T-cell (primary cell): ENCODE results near the gene CBX2. TPM values are rescaled to one million over a fixed set of nuclear protein-coding genes. Genes with fewer than 3 reads are reported as not detected.

Experiments used
- ATAC-seq, 4 experiments: fragments of 200-7000 bp in 3 of 4; fragments of 150-1000 bp in 1 of 4; cut with Tn5 transposase; replicated peaks in 1 of 4; 1 replicate in 3 of 4; 2 replicates in 1 of 4; pipeline ENCODE4 v1.10.0; 2021; ENCODE audit warnings: moderate library complexity in 3 of 4, mild to moderate bottlenecking in 2 of 4, moderate number of reproducible peaks in 1 of 4
- CTCF ChIA-PET, 2 donors: fragments of 300-600 bp; sonication (Branson Sonifier 250); formaldehyde crosslinking; loops; one replicate each; lab custom pipeline; 2022; ENCODE audit warnings: antibody characterized with exemption in 2 of 2; lab: Charles Lee
- POLR2A ChIA-PET, 2 donors: fragments of 300-600 bp; sonication (Branson Sonifier 250); formaldehyde crosslinking; loops; one replicate each; lab custom pipeline; 2022; ENCODE audit warnings: antibody characterized with exemption in 2 of 2; lab: Charles Lee
- DNase-seq, 35 experiments: peaks; one replicate each; pipeline versions ENCODE4 v3.0.0 to v3.0.0-alpha.2; 2013 to 2023
- H3K27ac ChIP-seq: one replicate; pipeline ENCODE4 v1.5.1; 2013; ENCODE audit warnings: low read length
- H3K27me3 ChIP-seq, 2 experiments: replicated peaks in 1 of 2; 1 replicate in 1 of 2; 2 replicates in 1 of 2; pipeline versions ENCODE4 v1.6.1 to v1.7.0; 2013; ENCODE audit warnings: low read length in 1 of 2, mixed read lengths in 1 of 2; ENCODE audit not compliant: control insufficient read depth in 2 of 2, insufficient read depth in 2 of 2; ENCODE audit errors: extremely low read depth in 1 of 2
- H3K36me3 ChIP-seq, 2 donors: 1 replicate in 1 of 2; 2 replicates in 1 of 2; pipeline versions ENCODE4 v1.6.1 to v1.7.0; 2013; ENCODE audit warnings: low read length in 1 of 2; ENCODE audit not compliant: control insufficient read depth in 2 of 2, insufficient read depth in 1 of 2; ENCODE audit errors: extremely low read depth in 1 of 2
- H3K4me1 ChIP-seq, 2 experiments: 1 replicate in 1 of 2; 2 replicates in 1 of 2; pipeline versions ENCODE4 v1.6.1 to v1.7.0; 2013; ENCODE audit warnings: low read length in 2 of 2, mixed read lengths in 1 of 2; ENCODE audit not compliant: insufficient read depth in 2 of 2, control insufficient read depth in 1 of 2; ENCODE audit errors: extremely low read depth in 1 of 2
- H3K4me3 ChIP-seq, 2 donors: 1 replicate in 1 of 2; 2 replicates in 1 of 2; pipeline versions ENCODE4 v1.5.1 to v1.7.0; 2013; ENCODE audit warnings: mild to moderate bottlenecking in 2 of 2, low read length in 1 of 2, moderate library complexity in 1 of 2; ENCODE audit not compliant: control insufficient read depth in 1 of 2; ENCODE audit errors: extremely low read depth in 1 of 2
- H3K9me3 ChIP-seq: 2 replicates; pipeline ENCODE4 v1.7.0; 2013
- H3K27ac Mint-ChIP-seq, 2 donors: one replicate each; pipeline ENCODE4 v1.8.0; 2020 to 2021; ENCODE audit warnings: mild to moderate bottlenecking in 2 of 2, mixed read lengths in 2 of 2
- H3K27me3 Mint-ChIP-seq, 2 donors: one replicate each; pipeline ENCODE4 v1.8.0; 2021 to 2022; ENCODE audit warnings: mixed read lengths in 2 of 2
- H3K36me3 Mint-ChIP-seq: one replicate; pipeline ENCODE4 v1.8.0; 2021; ENCODE audit warnings: mixed read lengths
- H3K4me1 Mint-ChIP-seq, 3 donors: one replicate each; pipeline ENCODE4 v1.8.0; 2020 to 2022; ENCODE audit warnings: mixed read lengths in 3 of 3, mild to moderate bottlenecking in 1 of 3
- H3K4me3 Mint-ChIP-seq, 3 donors: one replicate each; pipeline ENCODE4 v1.8.0; 2020 to 2022; ENCODE audit warnings: mild to moderate bottlenecking in 3 of 3, mixed read lengths in 3 of 3, moderate library complexity in 3 of 3
- H3K9me3 Mint-ChIP-seq, 3 donors: one replicate each; pipeline ENCODE4 v1.8.0; 2020 to 2022; ENCODE audit warnings: mixed read lengths in 3 of 3
- WGBS: methylation state at CpG from one replicate; pipeline ENCODE4 v1.1.5; 2013; ENCODE audit warnings: missing lambda C conversion rate; ENCODE audit not compliant: insufficient coverage; 5-methylcytosine and 5-hydroxymethylcytosine counted together
- total RNA-seq, 35 experiments: library from RNA in 6 of 35; stranded (reverse) in 6 of 35; fragments of 120-200 nt in 1 of 35; gene quantifications; one replicate each; pipeline versions ENCODE4 v1.2.1 to v1.2.4 and lab custom pipeline; 2013 to 2026

Gene CBX2
- total RNA-seq, 5 donors from 2014 or later (not counting 1 experiment from before 2014, with no cell fraction given), result 0.43 to 0.79 (median 0.70) TPM

DNA sequence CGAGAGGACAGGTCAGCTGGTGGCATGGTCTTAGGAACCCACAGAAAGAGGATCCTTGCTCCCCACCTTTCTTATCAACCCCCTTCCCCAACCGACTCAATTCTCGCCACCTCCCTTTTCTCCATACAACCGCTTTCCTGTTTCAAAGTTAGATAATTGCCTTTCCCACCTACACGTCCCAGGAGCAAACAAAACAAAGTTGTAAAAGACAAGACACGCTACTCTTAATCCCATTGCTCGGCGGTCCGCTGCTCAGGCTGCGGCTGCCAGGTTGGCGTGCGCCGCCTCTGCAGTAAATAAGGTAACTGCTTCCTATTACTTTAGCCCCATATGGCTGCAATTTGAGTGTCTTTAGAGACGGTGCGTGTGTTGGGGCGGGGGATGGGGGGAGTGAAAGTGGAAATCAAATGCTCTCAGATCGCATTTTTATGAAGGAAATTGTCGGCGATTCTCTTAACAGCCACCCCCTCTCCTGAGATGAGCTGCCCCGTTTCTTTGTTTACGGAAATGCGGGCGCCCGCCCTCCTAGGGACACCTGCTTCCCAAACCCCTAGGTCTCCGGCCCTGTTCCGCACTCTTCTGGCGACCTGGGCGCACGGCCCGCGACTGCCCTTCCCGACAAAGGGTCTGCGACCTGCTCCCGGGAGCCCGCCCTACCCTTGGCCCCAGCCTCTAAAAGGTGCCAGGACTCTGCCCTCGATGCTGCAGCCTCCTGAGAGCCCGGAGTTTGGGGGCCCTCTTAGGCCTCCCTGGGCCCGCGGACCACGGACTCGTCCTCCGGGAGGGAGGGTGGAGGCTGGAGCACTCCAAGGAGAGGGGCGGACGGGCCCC is 22.6 kb downstream of the CBX2 start:
- Histone ChIP-seq H3K27me3 (peaks cover 8 to 87% of the 10 kb centered on the region in 2 experiments), H3K4me1 (peaks cover 47 to 87% of the 10 kb centered on the region in 2 experiments), H3K4me3 (peak overlapping the region in 1 of 2 donors; percentile 35), H3K36me3 (no peaks in the 10 kb centered on the region), H3K27ac (no peak overlapping the region), H3K9me3 (no peaks in the 10 kb centered on the region)
- CTCF ChIA-PET, result no interaction called here
- Mint-ChIP-seq H3K36me3 (no peaks in the 10 kb centered on the region), H3K4me1 (peaks cover 37 to 59% (median 47%) of the 10 kb centered on the region in 3 donors), H3K27ac (peak overlapping the region; percentile 49 to 76), H3K9me3 (no peaks in the 10 kb centered on the region), H3K27me3 (peaks cover 31 to 53% of the 10 kb centered on the region in 2 donors), H3K4me3 (peak overlapping the region; percentile 35 to 60 (median 53))
- 6% methylated on average over 31 of the region's 44 CpGs for WGBS
- DNase-seq, result peak in 13 of 35 experiments; percentile 28 to 69 (median 36)
- POLR2A ChIA-PET, result no interaction called here
- ATAC-seq, result no peak

DNA sequence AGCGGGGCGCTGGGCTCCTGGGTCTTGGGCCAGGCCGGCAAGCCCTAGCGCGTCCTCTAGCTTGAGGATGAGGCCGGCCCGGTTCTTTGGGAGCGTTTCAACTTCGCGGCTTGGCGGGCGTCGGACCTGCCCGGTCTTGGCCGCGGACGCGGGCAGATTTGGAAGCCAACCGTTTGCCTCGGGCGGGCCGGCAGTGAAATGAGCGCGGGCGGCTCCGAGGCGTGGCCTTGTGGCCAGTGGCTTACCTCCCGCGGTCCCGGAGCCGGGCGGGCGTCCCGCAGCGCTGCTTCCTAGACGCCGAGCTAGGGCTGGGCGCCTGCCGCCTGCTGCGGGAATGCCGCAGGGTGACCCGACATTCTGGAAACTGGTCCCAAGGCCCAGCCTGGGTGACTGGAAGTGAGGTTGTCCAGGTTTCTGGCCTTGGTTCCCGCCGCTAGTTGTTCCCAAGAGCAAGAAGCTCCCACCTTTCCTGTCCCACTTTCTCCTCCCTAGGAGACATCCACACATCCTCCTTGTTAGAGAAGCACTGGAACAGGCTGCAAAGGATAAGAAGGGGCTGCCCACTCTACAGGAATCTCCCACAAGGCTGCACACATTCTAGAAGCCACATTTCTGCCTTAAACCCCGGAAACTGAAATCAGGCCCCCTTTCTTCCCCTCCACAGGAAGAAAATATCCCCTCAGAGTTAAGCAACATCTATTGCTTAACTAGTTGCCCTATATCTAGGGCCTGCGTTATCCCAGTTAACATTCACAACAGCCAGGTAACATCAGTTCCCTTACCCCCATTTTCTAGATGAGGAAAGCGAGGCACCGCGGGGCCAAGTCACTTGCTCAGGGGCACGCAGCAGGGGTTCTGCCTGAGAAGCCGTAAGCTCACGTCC is 23.4 kb downstream of the CBX2 start:
- peak overlapping the region in 1 of 2 donors; percentile 35 for H3K4me3 ChIP-seq
- ChIA-PET POLR2A (no interaction called here), CTCF (interaction anchor here in 1 of 2 donors (0.6 kb wide), 1 partner anchor 14 kb away, joined by 5 read pairs; no protein-coding TSS in a partner anchor)
- no peaks in the 10 kb centered on the region for H3K36me3 ChIP-seq
- H3K9me3 ChIP-seq, result no peaks in the 10 kb centered on the region
- peaks cover 44 to 79% of the 10 kb centered on the region in 2 experiments for H3K4me1 ChIP-seq
- Mint-ChIP-seq H3K4me3 (peak overlapping the region in 1 of 3 donors; percentile 60), H3K9me3 (no peaks in the 10 kb centered on the region), H3K27ac (no peak overlapping the region), H3K4me1 (peaks cover 36 to 50% (median 40%) of the 10 kb centered on the region in 3 donors), H3K36me3 (no peaks in the 10 kb centered on the region), H3K27me3 (peaks cover 38 to 61% of the 10 kb centered on the region in 2 donors)
- no peak overlapping the region for H3K27ac ChIP-seq
- peaks cover 8 to 90% of the 10 kb centered on the region in 2 experiments for H3K27me3 ChIP-seq
- WGBS, result 23% methylated on average over 50 of the region's 52 CpGs
- ATAC-seq, result no peak
- DNase-seq, result no peak

DNA sequence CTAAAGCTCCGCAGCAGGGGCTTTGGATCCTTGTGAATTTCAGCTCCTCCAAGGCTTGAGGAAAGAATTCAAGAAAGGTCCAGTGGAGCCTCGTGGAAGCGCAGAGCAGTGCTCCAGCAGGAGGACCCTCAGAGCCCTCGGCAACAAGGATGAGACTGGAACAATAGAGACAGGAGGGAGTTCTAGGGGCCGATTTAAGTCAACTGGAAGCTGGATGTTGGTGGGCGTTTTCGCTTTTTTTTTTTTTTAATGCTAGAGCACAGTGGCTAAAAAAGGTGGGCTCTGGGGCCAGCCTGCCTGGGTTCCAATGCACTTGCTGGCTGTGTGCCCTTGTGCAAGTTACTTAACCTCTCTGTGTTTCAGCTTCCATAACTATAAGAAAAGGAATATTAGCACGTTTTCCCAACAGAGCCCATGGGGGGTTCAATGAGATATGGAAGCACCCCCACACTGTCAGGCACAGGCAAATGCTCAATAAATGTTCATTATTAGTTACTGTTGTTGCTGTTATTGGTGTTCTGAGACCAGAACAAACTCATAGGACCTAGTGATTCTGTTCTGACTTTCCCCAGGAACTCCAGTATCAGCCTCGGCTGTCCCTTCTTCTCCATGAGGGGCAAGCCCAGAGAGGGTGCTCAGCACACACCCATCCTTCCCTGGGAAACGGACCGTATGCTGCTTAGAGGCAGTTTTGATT is 24.2 kb downstream of the CBX2 start:
- Histone ChIP-seq H3K27me3 (peaks cover 8 to 95% of the 10 kb centered on the region in 2 experiments), H3K4me1 (peaks cover 44 to 78% of the 10 kb centered on the region in 2 experiments), H3K4me3 (peak overlapping the region in 1 of 2 donors; percentile 20), H3K9me3 (no peaks in the 10 kb centered on the region), H3K27ac (no peak overlapping the region), H3K36me3 (no peaks in the 10 kb centered on the region)
- CTCF ChIA-PET, result interaction anchor here in 1 of 2 donors (0.6 kb wide), 1 partner anchor 14 kb away, joined by 5 read pairs; no protein-coding TSS in a partner anchor
- POLR2A ChIA-PET, result no interaction called here
- Mint-ChIP-seq H3K27me3 (peaks cover 45 to 69% of the 10 kb centered on the region in 2 donors), H3K4me3 (peak overlapping the region in 1 of 3 donors; percentile 47), H3K27ac (no peak overlapping the region), H3K4me1 (peaks cover 36 to 45% (median 37%) of the 10 kb centered on the region in 3 donors), H3K9me3 (no peaks in the 10 kb centered on the region), H3K36me3 (no peaks in the 10 kb centered on the region)
- DNase-seq (no peak), ATAC-seq (no peak)
- 47% methylated on average over 7 of the region's 11 CpGs for WGBS

DNA sequence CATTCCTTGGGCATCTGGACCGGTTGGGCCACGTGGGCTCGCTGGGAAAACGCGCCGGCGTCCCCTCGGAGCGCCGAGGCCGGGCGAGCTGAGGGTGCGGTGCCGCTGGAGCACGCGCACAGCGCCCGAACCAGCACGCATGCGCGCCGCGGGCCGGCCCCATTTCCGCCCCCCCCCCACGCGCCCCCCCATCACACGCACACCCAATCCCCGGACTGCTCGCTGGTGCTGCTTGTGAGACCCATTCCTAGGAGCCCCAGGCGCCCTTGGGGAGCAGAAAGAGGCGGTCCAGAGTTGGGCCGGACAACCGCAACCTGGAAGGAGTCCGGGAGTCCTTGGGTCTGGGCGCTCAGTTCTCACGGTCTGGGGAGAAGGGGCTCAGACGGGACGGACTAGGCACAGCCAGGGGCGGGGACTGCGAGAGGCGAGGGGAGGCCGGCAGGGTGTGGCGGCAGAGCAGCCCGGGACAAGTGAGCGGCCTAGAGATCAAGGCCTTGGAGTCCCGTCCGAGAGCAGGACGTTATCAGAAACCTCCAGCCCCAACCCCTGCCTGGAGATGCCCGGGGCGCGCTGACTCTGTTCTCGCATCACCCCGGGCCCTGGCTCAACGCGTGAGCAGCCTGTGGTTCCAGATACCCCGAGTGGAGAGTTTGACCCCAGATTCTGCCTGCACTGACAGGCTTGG is 24.9 kb downstream of the CBX2 start:
- H3K9me3 ChIP-seq, result no peaks in the 10 kb centered on the region
- no peaks in the 10 kb centered on the region for H3K36me3 ChIP-seq
- ATAC-seq (no peak), DNase-seq (peak in 1 of 35 experiments; percentile 35)
- no peak overlapping the region for H3K4me3 ChIP-seq
- 27% methylated on average over 40 of the region's 57 CpGs for WGBS
- Mint-ChIP-seq H3K27me3 (peaks cover 51 to 76% of the 10 kb centered on the region in 2 donors), H3K36me3 (no peaks in the 10 kb centered on the region), H3K4me3 (no peak overlapping the region), H3K4me1 (peaks cover 36 to 45% (median 37%) of the 10 kb centered on the region in 3 donors), H3K9me3 (no peaks in the 10 kb centered on the region), H3K27ac (no peak overlapping the region)
- H3K27ac ChIP-seq, result no peak overlapping the region
- POLR2A ChIA-PET, result no interaction called here
- H3K27me3 ChIP-seq, result peaks cover 12 to 100% of the 10 kb centered on the region in 2 experiments
- H3K4me1 ChIP-seq, result peaks cover 44 to 75% of the 10 kb centered on the region in 2 experiments
- CTCF ChIA-PET, result no interaction called here

DNA sequence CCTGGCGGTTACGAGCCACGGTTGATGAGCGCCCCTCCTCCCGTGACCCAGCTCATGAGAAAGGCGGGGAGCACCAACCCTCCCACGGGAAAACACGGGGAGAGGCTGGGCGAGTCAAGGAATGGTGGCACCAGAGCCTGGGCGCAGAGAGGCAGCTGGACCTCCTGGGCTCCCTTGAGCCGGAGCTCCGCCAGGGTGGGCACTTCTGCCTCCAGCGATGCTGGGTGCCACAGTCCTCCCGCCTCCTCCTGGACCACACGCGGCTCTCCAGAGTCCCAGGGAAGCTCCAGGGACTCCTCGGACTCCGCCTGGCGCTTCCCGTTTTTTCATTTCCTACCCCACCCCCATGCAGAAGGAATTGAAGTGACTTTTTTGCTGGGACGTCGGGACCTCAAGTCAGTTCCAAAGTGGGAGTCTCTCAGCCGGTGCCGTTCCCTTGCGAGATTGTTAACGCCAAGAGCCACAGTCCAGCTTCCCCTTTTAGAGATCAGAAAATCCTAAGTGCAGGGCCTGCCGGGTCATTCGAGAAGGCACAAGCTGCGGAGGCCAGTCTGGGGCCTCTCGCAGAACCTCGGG is 25.6 kb downstream of the CBX2 start:
- Mint-ChIP-seq H3K9me3 (no peaks in the 10 kb centered on the region), H3K27me3 (peaks cover 55 to 80% of the 10 kb centered on the region in 2 donors), H3K4me1 (peaks cover 35 to 43% (median 40%) of the 10 kb centered on the region in 3 donors), H3K27ac (peak overlapping the region in 1 of 2 donors; percentile 39), H3K36me3 (no peaks in the 10 kb centered on the region), H3K4me3 (peak overlapping the region in 1 of 3 donors; percentile 27)
- peaks cover 44 to 69% of the 10 kb centered on the region in 2 experiments for H3K4me1 ChIP-seq
- H3K27me3 ChIP-seq, result peaks cover 12 to 100% of the 10 kb centered on the region in 2 experiments
- no peaks in the 10 kb centered on the region for H3K36me3 ChIP-seq
- no peaks in the 10 kb centered on the region for H3K9me3 ChIP-seq
- ChIA-PET CTCF (no interaction called here), POLR2A (interaction anchor here in 1 of 2 donors (0.9 kb wide), 1 partner anchor 9 kb away, joined by 4 read pairs; no protein-coding TSS in a partner anchor)
- ATAC-seq (no peak), DNase-seq (no peak)
- peak overlapping the region in 1 of 2 donors; percentile 10 for H3K4me3 ChIP-seq
- 29% methylated on average over 31 of the region's 31 CpGs for WGBS
- no peak overlapping the region for H3K27ac ChIP-seq
